A673 (cell line): Measurements from ENCODE around the gene MICALL2. TPM values are rescaled to one million over a fixed set of nuclear protein-coding genes. Genes with fewer than 3 reads are reported as not detected.

Source experiments
- BruUV-seq: library from RNA; stranded (reverse); fragments of 400-500 nt; replicated peaks from 2 replicates; lab custom pipeline; 2021; lab: Mats Ljungman, UMichigan
- CTCF ChIA-PET: fragments of 300-600 bp; sonication (Branson Sonifier 250); formaldehyde crosslinking; loops from one replicate; lab custom pipeline; 2022; ENCODE audit warnings: antibody characterized with exemption; lab: Charles Lee
- POLR2A ChIA-PET: fragments of 300-600 bp; sonication (Branson Sonifier 250); formaldehyde crosslinking; loops from one replicate; lab custom pipeline; 2022; ENCODE audit warnings: antibody characterized with exemption; ENCODE audit not compliant: low non-redundant PET; lab: Charles Lee
- DNase-seq: peaks from one replicate; pipeline ENCODE4 v3.0.0-alpha.2; 2015; ENCODE audit warnings: low spot score
- H3K27ac ChIP-seq: fragments of 200-600 bp; sonication (generic); 2 replicates; pipeline ENCODE4 v1.5.1; 2016; ENCODE audit warnings: mixed run types, low read depth, mild to moderate bottlenecking, mixed read lengths, antibody characterized with exemption, low read length; ENCODE audit not compliant: poor library complexity, severe bottlenecking
- H3K27me3 ChIP-seq: fragments of 200-600 bp; sonication (generic); replicated peaks from 2 replicates; pipeline ENCODE4 v1.6.1; 2017; ENCODE audit warnings: mixed run types, low read depth, mild to moderate bottlenecking, mixed read lengths, antibody characterized with exemption, low read length; ENCODE audit not compliant: insufficient read depth, poor library complexity
- H3K36me3 ChIP-seq: fragments of 200-600 bp; sonication (generic); 2 replicates; pipeline ENCODE4 v1.6.1; 2016; ENCODE audit warnings: mixed run types, mild to moderate bottlenecking, mixed read lengths, antibody characterized with exemption, low read length; ENCODE audit not compliant: insufficient read depth, poor library complexity, severe bottlenecking
- H3K4me1 ChIP-seq: fragments of 200-600 bp; sonication (generic); 2 replicates; pipeline ENCODE4 v1.6.1; 2017; ENCODE audit warnings: mixed run types, mild to moderate bottlenecking, mixed read lengths, antibody characterized with exemption, low read length; ENCODE audit not compliant: insufficient read depth, poor library complexity, severe bottlenecking
- H3K4me3 ChIP-seq: fragments of 200-600 bp; sonication (generic); 2 replicates; pipeline ENCODE4 v1.5.1; 2016; ENCODE audit warnings: low read depth, mixed run types, mild to moderate bottlenecking, mixed read lengths, low read length; ENCODE audit not compliant: poor library complexity, severe bottlenecking
- H3K9me3 ChIP-seq: fragments of 200-600 bp; sonication (generic); 2 replicates; pipeline ENCODE4 v1.6.1; 2016; ENCODE audit warnings: mixed run types, low read depth, mild to moderate bottlenecking, mixed read lengths, antibody characterized with exemption, low read length; ENCODE audit not compliant: poor library complexity, severe bottlenecking
- CTCF ChIP-seq: fragments of 300-800, 200-600 bp; sonication (generic); conservative IDR thresholded peaks from 2 replicates; pipeline ENCODE4 v1.5.1; 2017; ENCODE audit warnings: low read depth, mild to moderate bottlenecking, antibody characterized with exemption, low read length, moderate library complexity, mixed read lengths
- EZH2 ChIP-seq: fragments of 200-600 bp; sonication (generic); IDR thresholded peaks from 2 replicates; pipeline ENCODE4 v1.6.1; 2017; ENCODE audit warnings: borderline replicate concordance, low read depth, mild to moderate bottlenecking, mixed read lengths, antibody characterized with exemption, low read length; ENCODE audit not compliant: poor library complexity, severe bottlenecking
- intact Hi-C: fragments of 100-400 bp; cut with micrococcal nuclease; formaldehyde crosslinking; loops from one replicate; pipeline ENCODE4 v1.10.0; 2022; ENCODE audit not compliant: unreplicated experiment
- total RNA-seq: library from RNA; stranded (reverse); gene quantifications from 2 replicates; pipeline ENCODE4 v1.2.3, GENCODE V29; 2021

Gene MICALL2
- total RNA-seq, 1 experiment from 2014 or later, result 10.1 TPM

GRCh38 chr7:1385086-1385808, 74.0 kb downstream of the MICALL2 start:
- no TSS peak for BruUV-seq
- CTCF ChIA-PET, result no interaction called here

More at GRCh38 chr7:1385086-1385808, 74.0 kb downstream of the MICALL2 start:
- DNase-seq, result no peak
- intact Hi-C loops, result no loop called here
- peaks cover 14% of the 10 kb centered on the region for H3K4me1 ChIP-seq
- no peaks in the 10 kb centered on the region for H3K36me3 ChIP-seq
- H3K4me3 ChIP-seq, result no peak overlapping the region
- TF ChIP-seq EZH2 (no peak), CTCF (no peak)
- H3K27ac ChIP-seq, result no peak overlapping the region
- POLR2A ChIA-PET, result interaction anchor here (0.6 kb wide), 1 partner anchor 1299 kb away, joined by 3 read pairs; no protein-coding TSS in a partner anchor
- no peaks in the 10 kb centered on the region for H3K9me3 ChIP-seq
- peaks cover 6% of the 10 kb centered on the region for H3K27me3 ChIP-seq

Other genes starting within 250 kb of the MICALL2 start
- 1.2 and 1.9 TPM in 2 replicates for gene UNCX, start 226.6 kb downstream of the MICALL2 start, total RNA-seq
- 129 and 141 TPM in 2 replicates for gene INTS1, start 44.9 kb upstream of the MICALL2 start, total RNA-seq
- gene MAFK, start 71.2 kb upstream of the MICALL2 start, total RNA-seq, result 14.6 and 16.7 TPM in 2 replicates
- gene TMEM184A, start 96.7 kb upstream of the MICALL2 start, total RNA-seq, result not detected in 2 replicates
- 54.9 and 57.9 TPM in 2 replicates for gene PSMG3, start 110.6 kb upstream of the MICALL2 start, total RNA-seq
- 0.09 TPM in 1 of 2 replicates, not detected in the other for gene ELFN1, start 210.8 kb upstream of the MICALL2 start, total RNA-seq